GM10266 (cell line): ENCODE results near the gene KDM2B.
A peak's percentile ranks its signal among the peaks of the same experiment; 100 is the strongest.

Experiments used
- DNase-seq: peaks from one replicate; pipeline ENCODE4 v3.0.0; 2012; ENCODE audit errors: extremely low spot score
- CTCF ChIP-seq: IDR thresholded peaks from 2 replicates; pipeline ENCODE4 v1.5.1; 2012; ENCODE audit warnings: mild to moderate bottlenecking, low read depth; ENCODE audit not compliant: control insufficient read depth, insufficient read depth; ENCODE audit errors: missing control alignments

The KDM2B gene

GRCh38 chr12:121465921-121466793 is 114.7 kb downstream of the KDM2B start:
- no peak for DNase-seq
- no peak for TF ChIP-seq CTCF

- no peak for TF ChIP-seq CTCF
- DNase-seq, result no peak
Observed at GRCh38 chr12:121464331-121464730, 116.5 kb downstream of the KDM2B start.

GRCh38 chr12:121461048-121461447 is 119.8 kb downstream of the KDM2B start:
- TF ChIP-seq CTCF, result no peak
- DNase-seq, result no peak

- no peak for TF ChIP-seq CTCF
- DNase-seq, result peak; percentile 13
Observed at GRCh38 chr12:121456551-121456950, 124.3 kb downstream of the KDM2B start.

- no peak for TF ChIP-seq CTCF
- DNase-seq, result peak; percentile 10
Observed at GRCh38 chr12:121455766-121456420, 124.9 kb downstream of the KDM2B start.

- DNase-seq, result peak; percentile 9
- TF ChIP-seq CTCF, result no peak
Observed at GRCh38 chr12:121454921-121455320, 125.9 kb downstream of the KDM2B start.

- DNase-seq, result no peak
- no peak for TF ChIP-seq CTCF
Observed at GRCh38 chr12:121453629-121454028, 127.2 kb downstream of the KDM2B start.
